ENCODE results near the gene PTK7.
A peak's percentile ranks its signal among the peaks of the same experiment; 100 is the strongest.

The PTK7 gene

GRCh38 chr6:43047998-43048397, 28.1 kb upstream of the PTK7 start:
- Mint-ChIP-seq H3K36me3 (peaks cover 75% of the 10 kb centered on the region), H3K4me1 (peaks cover 27% of the 10 kb centered on the region), H3K4me3 (no peak overlapping the region), H3K27ac (no peak overlapping the region), H3K9me3 (no peaks in the 10 kb centered on the region), H3K27me3 (no peaks in the 10 kb centered on the region)
- no peak for ATAC-seq

DNA sequence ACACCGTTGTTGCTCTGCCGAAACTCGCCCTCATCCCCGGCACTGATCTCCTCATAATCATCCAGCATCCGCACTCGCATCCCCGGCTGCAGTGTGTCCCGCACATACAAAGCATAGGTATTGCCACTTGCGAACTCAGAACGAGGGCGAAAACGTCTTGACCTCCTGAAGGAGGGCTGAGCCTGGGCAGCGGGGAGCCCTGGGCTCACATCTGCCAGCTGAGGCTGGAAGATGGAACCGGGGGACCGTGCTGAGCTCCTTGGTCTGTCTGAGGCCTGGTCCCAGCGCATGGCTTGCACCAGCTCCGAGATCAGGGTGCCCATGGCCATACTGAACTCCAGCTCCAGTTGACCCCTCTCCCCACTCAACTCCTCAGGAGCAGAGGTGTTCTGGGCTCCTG, 25.1 kb upstream of the PTK7 start:
- ATAC-seq: no peak
- Mint-ChIP-seq H3K9me3 (no peaks in the 10 kb centered on the region), H3K36me3 (peaks cover 59% of the 10 kb centered on the region), H3K4me1 (peaks cover 41% of the 10 kb centered on the region), H3K4me3 (no peak overlapping the region), H3K27me3 (no peaks in the 10 kb centered on the region), H3K27ac (peak overlapping the region; percentile 96)

DNA sequence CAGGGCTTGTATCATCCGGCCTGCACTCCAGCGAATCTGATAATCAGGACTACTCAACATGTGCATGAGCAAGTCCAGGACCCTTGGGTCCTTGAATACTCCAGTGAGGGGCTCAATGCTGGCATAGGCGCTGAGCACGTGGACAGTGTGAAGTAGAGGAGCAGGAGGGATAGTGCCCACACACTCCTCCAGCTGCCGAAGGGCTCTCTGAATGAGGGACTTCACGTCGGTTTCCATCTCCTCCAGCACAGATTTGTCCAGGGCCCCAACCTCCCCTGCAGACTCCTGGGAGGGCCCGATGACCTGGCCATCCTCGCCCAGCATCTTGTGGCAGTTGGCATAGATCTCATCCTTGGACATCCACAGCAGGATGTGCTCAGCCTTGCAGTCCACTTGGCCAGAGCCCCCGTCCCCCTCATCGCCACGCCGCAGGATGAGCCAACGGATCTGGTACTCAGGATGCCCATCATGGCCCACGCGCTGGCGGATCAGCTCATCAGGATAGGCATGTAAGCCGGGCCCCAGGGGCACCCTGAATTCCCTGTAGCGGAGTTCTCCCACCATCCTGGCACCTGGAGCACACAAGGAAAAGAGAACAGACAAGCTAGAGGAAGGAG, 23.8 kb upstream of the PTK7 start:
- no peaks in the 10 kb centered on the region for H3K9me3 Mint-ChIP-seq
- H3K36me3 Mint-ChIP-seq: peaks cover 51% of the 10 kb centered on the region
- peak overlapping the region; percentile 96 for H3K27ac Mint-ChIP-seq
- H3K27me3 Mint-ChIP-seq: no peaks in the 10 kb centered on the region
- ATAC-seq: no peak
- H3K4me3 Mint-ChIP-seq: peak overlapping the region; percentile 98
- peaks cover 41% of the 10 kb centered on the region for H3K4me1 Mint-ChIP-seq

GRCh38 chr6:43052842-43053544, 23.1 kb upstream of the PTK7 start:
- Mint-ChIP-seq H3K36me3 (peaks cover 51% of the 10 kb centered on the region), H3K27ac (peak overlapping the region; percentile 96), H3K4me1 (peaks cover 44% of the 10 kb centered on the region), H3K27me3 (no peaks in the 10 kb centered on the region), H3K4me3 (peak overlapping the region; percentile 98), H3K9me3 (no peaks in the 10 kb centered on the region)
- peak; percentile 24 for ATAC-seq

- Mint-ChIP-seq H3K27ac (peak within 1 kb of the TSS; percentile 96), H3K27me3 (no peaks in the 10 kb centered on the region), H3K36me3 (peaks cover 51% of the 10 kb centered on the region), H3K4me3 (peak within 1 kb of the TSS; percentile 98), H3K4me1 (peaks cover 51% of the 10 kb centered on the region), H3K9me3 (no peaks in the 10 kb centered on the region)
- peak; percentile 98 for ATAC-seq
These were observed 22.4 kb upstream of the PTK7 start, which contains the start of gene CUL7 for GRCh38 chr6:43053545-43054205. CUL7 (minus strand) TSS chr6:43053851; CDS start chr6:43052788, 1,063 bp downstream.

DNA sequence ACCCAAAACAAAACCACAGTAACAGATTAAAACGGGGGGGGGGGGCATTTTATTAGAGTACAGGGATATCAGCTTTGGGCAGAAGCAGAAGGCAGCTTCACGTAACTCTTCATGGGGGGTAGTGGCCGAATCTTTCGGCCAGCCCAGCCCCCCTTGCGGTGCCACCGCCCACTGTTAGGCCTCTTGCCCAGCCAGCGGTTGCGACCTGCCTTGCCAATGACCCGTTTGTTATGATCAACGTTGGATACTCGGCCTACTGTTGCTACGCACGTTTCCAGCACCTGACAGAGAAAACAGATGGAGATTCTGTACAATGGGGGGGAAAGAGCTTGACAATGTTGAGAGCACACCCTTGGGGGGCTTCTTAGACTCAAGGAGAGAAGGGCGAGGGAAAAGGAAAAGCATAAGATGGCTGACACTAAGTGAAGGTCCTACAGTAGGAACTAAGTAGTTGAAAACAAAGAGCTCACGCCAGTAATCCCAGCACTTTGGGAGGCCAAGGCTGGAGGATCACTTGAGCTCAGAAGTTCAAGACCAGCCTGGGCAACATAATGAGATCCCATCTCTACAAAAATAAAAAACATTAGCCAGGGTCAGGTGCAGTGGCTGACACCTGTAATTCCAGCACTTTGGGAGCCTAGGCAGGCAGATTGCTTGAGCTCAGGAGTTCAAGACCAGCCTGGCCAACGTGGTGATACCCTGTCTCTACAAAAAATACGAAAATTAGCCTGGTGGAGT, 21.7 kb upstream of the PTK7 start:
- no peaks in the 10 kb centered on the region for H3K27me3 Mint-ChIP-seq
- no peaks in the 10 kb centered on the region for H3K9me3 Mint-ChIP-seq
- H3K27ac Mint-ChIP-seq: peak overlapping the region; percentile 96
- H3K4me3 Mint-ChIP-seq: peak overlapping the region; percentile 98
- no peak for ATAC-seq
- H3K4me1 Mint-ChIP-seq: peaks cover 54% of the 10 kb centered on the region
- H3K36me3 Mint-ChIP-seq: peaks cover 47% of the 10 kb centered on the region

- ATAC-seq: no peak
- no peak overlapping the region for H3K4me3 Mint-ChIP-seq
- H3K36me3 Mint-ChIP-seq: peaks cover 32% of the 10 kb centered on the region
- peaks cover 60% of the 10 kb centered on the region for H3K4me1 Mint-ChIP-seq
- H3K27me3 Mint-ChIP-seq: no peaks in the 10 kb centered on the region
- no peaks in the 10 kb centered on the region for H3K9me3 Mint-ChIP-seq
- no peak overlapping the region for H3K27ac Mint-ChIP-seq
These were observed 20.1 kb upstream of the PTK7 start for GRCh38 chr6:43055966-43056365.

- no peak for ATAC-seq
- Mint-ChIP-seq H3K4me1 (peaks cover 41% of the 10 kb centered on the region), H3K27me3 (no peaks in the 10 kb centered on the region), H3K9me3 (no peaks in the 10 kb centered on the region), H3K36me3 (peaks cover 24% of the 10 kb centered on the region), H3K4me3 (peak overlapping the region; percentile 93), H3K27ac (peak overlapping the region; percentile 99)
These were observed 17.6 kb upstream of the PTK7 start for GRCh38 chr6:43058531-43058930.

- Mint-ChIP-seq H3K4me1 (peaks cover 33% of the 10 kb centered on the region), H3K27me3 (no peaks in the 10 kb centered on the region), H3K27ac (peak within 1 kb of the TSS; percentile 99), H3K4me3 (peak within 1 kb of the TSS; percentile 93), H3K36me3 (peaks cover 26% of the 10 kb centered on the region), H3K9me3 (no peaks in the 10 kb centered on the region)
- ATAC-seq: peak; percentile 98
These were observed 16.7 kb upstream of the PTK7 start, which contains the start of the genes KLC4 and MRPL2 for GRCh38 chr6:43059168-43060033. KLC4 (plus strand) TSS chr6:43059631; CDS start chr6:43061336, 1,705 bp downstream. MRPL2 (minus strand) TSS chr6:43059434; CDS start chr6:43059381, 53 bp downstream.

DNA sequence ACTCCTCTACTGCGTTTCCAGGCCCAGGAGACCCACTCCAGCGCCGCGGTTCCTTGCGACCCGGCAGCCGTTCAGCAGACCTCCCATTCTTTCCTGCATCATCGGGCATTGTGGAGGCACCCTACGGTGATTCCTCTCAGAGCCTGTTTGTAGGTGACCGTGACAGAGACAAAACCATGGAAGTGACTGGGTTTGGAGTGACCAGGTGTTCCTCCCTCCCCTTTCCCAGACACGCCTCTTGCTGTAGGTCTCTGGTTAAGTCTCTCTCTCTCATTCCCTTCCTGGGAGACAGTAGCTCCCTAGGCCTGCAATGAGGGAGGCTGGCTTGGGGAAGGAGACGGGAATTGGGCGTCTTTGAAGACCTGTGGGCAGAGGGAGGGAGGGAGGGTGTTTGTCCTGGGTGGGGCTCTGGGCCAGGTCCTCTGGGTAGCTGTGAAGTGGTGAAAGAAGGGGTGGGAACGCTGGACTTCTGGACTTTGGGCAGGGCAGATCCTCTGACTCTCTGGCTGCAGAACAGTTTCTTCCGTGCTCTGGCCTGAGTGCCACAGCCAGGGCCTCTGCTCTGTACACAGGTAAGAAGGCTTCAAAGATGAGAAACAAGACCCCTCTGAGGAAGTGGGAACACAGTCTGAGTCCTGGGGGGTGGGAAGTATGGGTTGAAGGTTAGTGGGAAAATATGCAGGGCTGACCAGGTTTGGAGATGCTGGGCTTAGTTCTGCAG, 15.9 kb upstream of the PTK7 start:
- ATAC-seq: no peak
- peak overlapping the region; percentile 93 for H3K4me3 Mint-ChIP-seq
- no peaks in the 10 kb centered on the region for H3K9me3 Mint-ChIP-seq
- H3K27ac Mint-ChIP-seq: peak overlapping the region; percentile 99
- H3K4me1 Mint-ChIP-seq: peaks cover 32% of the 10 kb centered on the region
- H3K36me3 Mint-ChIP-seq: peaks cover 31% of the 10 kb centered on the region
- no peaks in the 10 kb centered on the region for H3K27me3 Mint-ChIP-seq

GRCh38 chr6:43060755-43061633, 15.1 kb upstream of the PTK7 start:
- Mint-ChIP-seq H3K9me3 (no peaks in the 10 kb centered on the region), H3K4me1 (peaks cover 32% of the 10 kb centered on the region), H3K27me3 (no peaks in the 10 kb centered on the region), H3K36me3 (peaks cover 29% of the 10 kb centered on the region), H3K27ac (no peak overlapping the region), H3K4me3 (peak overlapping the region; percentile 48)
- no peak for ATAC-seq

- H3K36me3 Mint-ChIP-seq: peaks cover 33% of the 10 kb centered on the region
- no peak for ATAC-seq
- no peak overlapping the region for H3K4me3 Mint-ChIP-seq
- no peaks in the 10 kb centered on the region for H3K9me3 Mint-ChIP-seq
- H3K4me1 Mint-ChIP-seq: peaks cover 32% of the 10 kb centered on the region
- no peaks in the 10 kb centered on the region for H3K27me3 Mint-ChIP-seq
- H3K27ac Mint-ChIP-seq: no peak overlapping the region
These were observed 14.3 kb upstream of the PTK7 start for GRCh38 chr6:43061861-43062260.

DNA sequence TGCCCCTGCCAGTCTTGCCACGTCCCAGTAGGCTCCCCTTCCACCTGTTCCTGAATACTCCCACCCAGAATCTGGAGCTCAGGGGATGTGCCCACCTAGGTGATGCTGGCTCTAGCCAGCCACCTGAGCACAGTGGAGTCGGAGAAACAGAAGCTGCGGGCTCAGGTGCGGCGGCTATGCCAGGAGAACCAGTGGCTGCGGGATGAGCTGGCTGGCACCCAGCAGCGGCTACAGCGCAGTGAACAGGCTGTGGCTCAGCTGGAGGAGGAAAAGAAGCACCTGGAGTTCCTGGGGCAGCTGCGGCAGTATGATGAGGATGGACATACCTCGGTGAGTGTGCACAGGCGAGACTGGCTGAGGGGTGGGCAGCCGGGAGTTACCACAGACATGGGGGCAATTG, 13.3 kb upstream of the PTK7 start:
- H3K9me3 Mint-ChIP-seq: no peaks in the 10 kb centered on the region
- no peaks in the 10 kb centered on the region for H3K27me3 Mint-ChIP-seq
- ATAC-seq: no peak
- H3K4me3 Mint-ChIP-seq: no peak overlapping the region
- H3K36me3 Mint-ChIP-seq: peaks cover 34% of the 10 kb centered on the region
- no peak overlapping the region for H3K27ac Mint-ChIP-seq
- H3K4me1 Mint-ChIP-seq: peaks cover 30% of the 10 kb centered on the region
